Activated T-cell treated with anti-CD3 and anti-CD28 coated beads for 1 hour (primary cell): ENCODE data around the gene SLC6A18.
A peak's percentile ranks its signal among the peaks of the same experiment; 100 is the strongest.
"Not testable (repeated sequence)": the region's sequence is repeated elsewhere in the genome, so short reads cannot be mapped to it uniquely, and the experiment has no call there.

Experiments
- DNase-seq: peaks from one replicate; pipeline ENCODE4 v3.0.0-alpha.2; 2020; ENCODE audit warnings: low read depth

Gene SLC6A18

DNA sequence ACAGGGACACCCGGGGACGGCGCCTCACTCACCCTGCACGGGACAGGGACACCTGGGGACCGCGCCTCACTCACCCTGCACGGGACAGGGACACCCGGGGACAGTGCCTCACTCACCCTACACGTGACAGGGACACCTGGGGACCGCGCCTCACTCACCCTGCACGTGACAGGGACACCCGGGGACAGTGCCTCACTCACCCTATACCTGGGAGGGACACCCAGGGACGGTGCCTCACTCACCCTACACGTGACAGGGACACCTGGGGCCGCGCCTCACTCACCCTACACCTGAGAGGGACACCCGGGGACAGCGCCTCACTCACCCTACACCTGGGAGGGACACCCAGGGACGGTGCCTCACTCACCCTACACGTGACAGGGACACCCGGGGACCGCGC, 65.8 kb downstream of the SLC6A18 start:
- DNase-seq, result not testable (repeated sequence)

DNA sequence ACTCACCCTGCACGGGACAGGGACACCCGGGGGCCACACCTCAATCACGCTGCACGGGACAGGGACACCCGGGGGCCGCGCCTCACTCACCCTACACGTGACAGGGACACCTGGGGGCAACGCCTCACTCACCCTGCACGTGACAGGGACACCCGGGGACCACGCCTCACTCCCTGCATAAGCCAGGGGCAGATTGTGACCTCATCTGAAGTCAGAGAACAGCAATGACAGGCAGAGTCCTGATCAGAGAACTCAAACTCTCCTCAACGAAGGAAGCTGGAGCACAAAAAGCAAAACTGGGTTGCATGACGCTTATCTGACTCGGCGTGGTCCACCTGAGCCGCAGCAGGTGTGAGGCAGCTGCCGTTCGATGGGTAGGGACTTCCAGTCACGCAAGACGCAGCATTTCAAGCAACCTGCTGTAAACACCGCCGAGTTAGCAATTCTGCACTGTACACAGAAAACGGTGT, 66.5 kb downstream of the SLC6A18 start:
- no peak for DNase-seq

DNA sequence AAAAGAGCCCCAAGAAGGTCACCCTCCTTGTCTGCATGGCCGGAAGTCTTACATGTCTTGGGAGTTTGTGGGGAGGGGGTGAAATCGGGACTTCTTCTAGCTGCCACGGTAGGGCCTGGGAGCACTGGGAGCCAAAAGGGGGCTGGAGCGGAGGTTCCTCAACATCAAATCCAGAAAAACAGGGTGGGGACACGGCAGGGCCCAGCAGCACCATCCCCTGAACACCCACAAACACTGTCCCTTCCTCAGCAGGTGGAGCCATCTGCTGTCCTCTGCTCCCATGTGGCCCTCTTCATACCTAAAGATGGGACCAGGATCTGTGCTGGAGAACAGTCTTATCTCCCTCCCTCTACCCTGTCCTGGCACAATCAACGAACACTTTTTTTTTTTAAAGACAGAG, 67.0 kb downstream of the SLC6A18 start:
- no peak for DNase-seq

DNA sequence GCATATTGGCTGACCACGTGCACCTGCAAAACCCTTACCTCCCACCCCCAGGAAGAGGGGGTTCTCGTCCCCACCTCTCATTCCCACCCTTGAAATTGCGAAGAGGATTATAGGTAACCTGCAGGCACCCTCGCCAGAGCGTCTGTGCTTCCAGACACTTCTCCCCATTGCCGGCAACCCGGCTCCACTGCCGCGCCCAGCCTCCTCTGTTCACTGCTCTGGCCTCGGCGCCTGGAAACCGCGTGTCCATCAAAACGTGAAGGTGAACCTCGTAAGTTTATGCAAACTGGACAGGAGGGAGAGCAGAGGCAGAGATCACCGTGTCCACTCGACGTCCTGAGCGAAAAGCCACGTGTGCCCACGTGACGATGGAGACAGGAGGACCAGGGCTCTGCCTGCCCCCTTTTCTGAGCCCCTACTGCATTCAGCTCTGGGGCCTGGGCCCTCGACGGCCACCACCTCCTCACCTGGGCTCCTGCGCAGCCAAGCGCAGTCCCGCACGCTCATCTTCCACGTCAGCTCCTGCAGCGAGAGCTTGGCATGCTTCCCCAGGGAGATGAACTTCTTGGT, 67.8 kb downstream of the SLC6A18 start:
- DNase-seq, result no peak

DNA sequence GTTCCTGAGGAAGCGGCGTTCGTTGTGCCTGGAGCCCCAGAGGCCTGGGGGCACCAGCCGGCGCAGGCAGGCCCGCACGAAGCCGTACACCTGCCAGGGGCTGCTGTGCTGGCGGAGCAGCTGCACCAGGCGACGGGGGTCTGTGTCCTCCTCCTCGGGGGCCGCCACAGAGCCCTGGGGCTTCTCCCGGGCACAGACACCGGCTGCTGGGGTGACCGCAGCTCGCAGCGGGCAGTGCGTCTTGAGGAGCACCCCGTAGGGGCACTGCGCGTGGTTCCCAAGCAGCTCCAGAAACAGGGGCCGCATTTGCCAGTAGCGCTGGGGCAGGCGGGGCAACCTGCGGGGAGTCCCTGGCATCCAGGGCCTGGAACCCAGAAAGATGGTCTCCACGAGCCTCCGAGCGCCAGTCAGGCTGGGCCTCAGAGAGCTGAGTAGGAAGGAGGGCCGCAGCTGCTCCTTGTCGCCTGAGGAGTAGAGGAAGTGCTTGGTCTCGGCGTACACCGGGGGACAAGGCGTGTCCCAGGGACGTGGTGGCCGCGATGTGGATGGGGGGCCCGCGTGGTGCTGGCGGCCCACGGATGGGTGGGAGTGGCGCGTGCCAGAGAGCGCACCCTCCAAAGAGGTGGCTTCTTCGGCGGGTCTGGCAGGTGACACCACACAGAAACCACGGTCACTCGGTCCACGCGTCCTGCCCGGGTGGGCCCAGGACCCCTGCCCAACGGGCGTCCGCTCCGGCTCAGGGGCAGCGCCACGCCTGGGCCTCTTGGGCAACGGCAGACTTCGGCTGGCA, 68.4 kb downstream of the SLC6A18 start:
- DNase-seq, result no peak

DNA sequence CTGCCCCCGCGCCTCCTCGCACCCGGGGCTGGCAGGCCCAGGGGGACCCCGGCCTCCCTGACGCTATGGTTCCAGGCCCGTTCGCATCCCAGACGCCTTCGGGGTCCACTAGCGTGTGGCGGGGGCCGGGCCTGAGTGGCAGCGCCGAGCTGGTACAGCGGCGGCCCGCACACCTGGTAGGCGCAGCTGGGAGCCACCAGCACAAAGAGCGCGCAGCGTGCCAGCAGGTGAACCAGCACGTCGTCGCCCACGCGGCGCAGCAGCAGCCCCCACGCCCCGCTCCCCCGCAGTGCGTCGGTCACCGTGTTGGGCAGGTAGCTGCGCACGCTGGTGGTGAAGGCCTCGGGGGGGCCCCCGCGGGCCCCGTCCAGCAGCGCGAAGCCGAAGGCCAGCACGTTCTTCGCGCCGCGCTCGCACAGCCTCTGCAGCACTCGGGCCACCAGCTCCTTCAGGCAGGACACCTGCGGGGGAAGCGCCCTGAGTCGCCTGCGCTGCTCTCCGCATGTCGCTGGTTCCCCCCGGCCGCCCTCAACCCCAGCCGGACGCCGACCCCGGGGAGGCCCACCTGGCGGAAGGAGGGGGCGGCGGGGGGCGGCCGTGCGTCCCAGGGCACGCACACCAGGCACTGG, 69.1 kb downstream of the SLC6A18 start:
- DNase-seq, result no peak

DNA sequence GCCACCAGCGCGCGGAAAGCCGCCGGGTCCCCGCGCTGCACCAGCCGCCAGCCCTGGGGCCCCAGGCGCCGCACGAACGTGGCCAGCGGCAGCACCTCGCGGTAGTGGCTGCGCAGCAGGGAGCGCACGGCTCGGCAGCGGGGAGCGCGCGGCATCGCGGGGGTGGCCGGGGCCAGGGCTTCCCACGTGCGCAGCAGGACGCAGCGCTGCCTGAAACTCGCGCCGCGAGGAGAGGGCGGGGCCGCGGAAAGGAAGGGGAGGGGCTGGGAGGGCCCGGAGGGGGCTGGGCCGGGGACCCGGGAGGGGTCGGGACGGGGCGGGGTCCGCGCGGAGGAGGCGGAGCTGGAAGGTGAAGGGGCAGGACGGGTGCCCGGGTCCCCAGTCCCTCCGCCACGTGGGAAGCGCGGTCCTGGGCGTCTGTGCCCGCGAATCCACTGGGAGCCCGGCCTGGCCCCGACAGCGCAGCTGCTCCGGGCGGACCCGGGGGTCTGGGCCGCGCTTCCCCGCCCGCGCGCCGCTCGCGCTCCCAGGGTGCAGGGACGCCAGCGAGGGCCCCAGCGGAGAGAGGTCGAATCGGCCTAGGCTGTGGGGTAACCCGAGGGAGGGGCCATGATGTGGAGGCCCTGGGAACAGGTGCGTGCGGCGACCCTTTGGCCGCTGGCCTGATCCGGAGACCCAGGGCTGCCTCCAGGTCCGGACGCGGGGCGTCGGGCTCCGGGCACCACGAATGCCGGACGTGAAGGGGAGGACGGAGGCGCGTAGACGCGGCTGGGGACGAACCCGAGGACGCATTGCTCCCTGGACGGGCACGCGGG, 69.9 kb downstream of the SLC6A18 start, which contains the start of gene TERT:
Gene TERT, minus strand, starts transcription at position 234 of the 815 bp plus-strand sequence. Its CDS starts 79 bp downstream, at position 155.
- DNase-seq, result peak; percentile 69

DNA sequence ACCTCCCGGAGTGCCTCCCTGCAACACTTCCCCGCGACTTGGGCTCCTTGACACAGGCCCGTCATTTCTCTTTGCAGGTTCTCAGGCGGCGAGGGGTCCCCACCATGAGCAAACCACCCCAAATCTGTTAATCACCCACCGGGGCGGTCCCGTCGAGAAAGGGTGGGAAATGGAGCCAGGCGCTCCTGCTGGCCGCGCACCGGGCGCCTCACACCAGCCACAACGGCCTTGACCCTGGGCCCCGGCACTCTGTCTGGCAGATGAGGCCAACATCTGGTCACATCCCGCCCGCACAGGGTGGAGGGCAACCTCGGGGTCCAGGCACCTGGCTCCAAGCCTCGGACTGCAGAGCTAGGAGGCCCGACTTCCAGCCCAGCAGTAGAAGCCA, 70.5 kb downstream of the SLC6A18 start:
- no peak for DNase-seq
